Left lung (tissue), 10 donors: ENCODE data around the gene HEG1. TPM values are rescaled to one million over a fixed set of nuclear protein-coding genes. Genes with fewer than 3 reads are reported as not detected.
A peak's percentile ranks its signal among the peaks of the same experiment; 100 is the strongest.

Experiments used
- ATAC-seq: fragments of 200-7000 bp; cut with Tn5 transposase; one replicate; pipeline ENCODE4 v1.9.1; 2020; ENCODE audit warnings: moderate library complexity
- DNase-seq, 4 donors: peaks; one replicate each; pipeline ENCODE4 v3.0.0-alpha.2; 2013 to 2020
- H3K27ac ChIP-seq, 2 donors: fragments of 200-600 bp; sonication (generic) in 1 of 2; one replicate each; pipeline versions ENCODE4 v1.5.0 to v1.8.0; 2020 to 2021
- H3K27me3 ChIP-seq, 2 donors: fragments of 200-600 bp; sonication (generic) in 1 of 2; one replicate each; pipeline versions ENCODE4 v1.5.0 to v1.8.0; 2020 to 2021
- H3K36me3 ChIP-seq, 2 donors: fragments of 200-600 bp; sonication (generic) in 1 of 2; one replicate each; pipeline versions ENCODE4 v1.5.0 to v1.8.0; 2020 to 2021
- H3K4me1 ChIP-seq, 2 donors: fragments of 200-600 bp; one replicate each; pipeline ENCODE4 v1.8.0; 2021
- H3K4me3 ChIP-seq, 2 donors: fragments of 200-600 bp; sonication (generic) in 1 of 2; one replicate each; pipeline versions ENCODE4 v1.5.0 to v1.8.0; 2020 to 2021; ENCODE audit warnings: mild to moderate bottlenecking in 1 of 2
- H3K9me3 ChIP-seq, 2 donors: fragments of 200-600 bp; sonication (generic) in 1 of 2; one replicate each; pipeline versions ENCODE4 v1.5.0 to v1.8.0; 2020 to 2021
- CTCF ChIP-seq, 2 donors: fragments of 200-600 bp; sonication (generic) in 1 of 2; IDR thresholded peaks; one replicate each; pipeline versions ENCODE4 v1.5.0 to v1.8.0; 2021; ENCODE audit warnings: antibody characterized with exemption in 2 of 2
- intact Hi-C, 2 donors: fragments of 100-400 bp; cut with DNase I; formaldehyde crosslinking; loops; one replicate each; pipeline versions ENCODE4 v1.11.2 to v1.14.2; 2022
- polyA plus RNA-seq, 6 donors: library from polyadenylated mRNA; unstranded; fragments of 120-200 nt; gene quantifications; one replicate each; pipeline ENCODE4 v1.2.1, GENCODE V29; 2013; ENCODE audit not compliant: insufficient read length in 6 of 6
- total RNA-seq, 2 donors: library from RNA; stranded (reverse); fragmentation: NEBNext Ultra II Directional; extraction: Animal tissue kit (Norgen Biotek cat#: 25700); gene quantifications; one replicate each; pipeline ENCODE4 v1.2.1, GENCODE V29; 2021
- donor health status: DM: no; HTN: yes; CAD: no.
- donor health status: DM: no; HTN: no; CAD: no.

The HEG1 gene
- total and polyA plus RNA-seq, 8 donors: 43.8 to 132 (median 58.2) TPM

- no peak overlapping the region for H3K27ac ChIP-seq
- no peak for DNase-seq
- TF ChIP-seq CTCF (IDR thresholded peaks at IDR 0.05): no peak
- no peak overlapping the region for H3K4me3 ChIP-seq
- intact Hi-C loops: no loop called here
- H3K9me3 ChIP-seq: no peaks in the 10 kb centered on the region
- no peak for ATAC-seq
- no peaks in the 10 kb centered on the region for H3K36me3 ChIP-seq
- no peaks in the 10 kb centered on the region for H3K27me3 ChIP-seq
- H3K4me1 ChIP-seq: no peaks in the 10 kb centered on the region
These were observed 47.6 kb upstream of the HEG1 start for GRCh38 chr3:125103406-125103805.

DNA sequence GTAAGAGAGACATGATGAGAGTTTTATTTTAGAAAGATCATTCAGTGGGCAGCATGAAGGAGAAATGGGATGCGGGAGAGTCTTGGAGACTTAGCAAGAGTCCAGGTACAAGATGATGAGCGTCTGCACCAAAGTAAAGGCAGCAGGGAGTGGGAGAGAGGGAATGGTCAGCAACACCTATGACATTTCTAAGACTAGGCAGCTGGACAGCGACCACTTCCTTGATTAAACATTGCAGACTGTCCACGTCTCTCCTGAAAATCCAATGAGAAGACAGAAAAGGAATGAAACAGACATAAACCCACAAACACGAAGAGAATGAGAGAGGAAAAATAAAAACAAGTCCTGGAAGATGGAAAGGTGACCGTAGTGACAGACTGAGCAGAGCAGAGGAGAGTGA is 46.7 kb upstream of the HEG1 start:
- no peaks in the 10 kb centered on the region for H3K9me3 ChIP-seq
- H3K4me1 ChIP-seq: no peaks in the 10 kb centered on the region
- ATAC-seq (no peak), DNase-seq (no peak)
- no peak for TF ChIP-seq CTCF (IDR thresholded peaks at IDR 0.05)
- no peak overlapping the region for H3K27ac ChIP-seq
- no peaks in the 10 kb centered on the region for H3K36me3 ChIP-seq
- no peak overlapping the region for H3K4me3 ChIP-seq
- H3K27me3 ChIP-seq: no peaks in the 10 kb centered on the region
- intact Hi-C loops: no loop called here

DNA sequence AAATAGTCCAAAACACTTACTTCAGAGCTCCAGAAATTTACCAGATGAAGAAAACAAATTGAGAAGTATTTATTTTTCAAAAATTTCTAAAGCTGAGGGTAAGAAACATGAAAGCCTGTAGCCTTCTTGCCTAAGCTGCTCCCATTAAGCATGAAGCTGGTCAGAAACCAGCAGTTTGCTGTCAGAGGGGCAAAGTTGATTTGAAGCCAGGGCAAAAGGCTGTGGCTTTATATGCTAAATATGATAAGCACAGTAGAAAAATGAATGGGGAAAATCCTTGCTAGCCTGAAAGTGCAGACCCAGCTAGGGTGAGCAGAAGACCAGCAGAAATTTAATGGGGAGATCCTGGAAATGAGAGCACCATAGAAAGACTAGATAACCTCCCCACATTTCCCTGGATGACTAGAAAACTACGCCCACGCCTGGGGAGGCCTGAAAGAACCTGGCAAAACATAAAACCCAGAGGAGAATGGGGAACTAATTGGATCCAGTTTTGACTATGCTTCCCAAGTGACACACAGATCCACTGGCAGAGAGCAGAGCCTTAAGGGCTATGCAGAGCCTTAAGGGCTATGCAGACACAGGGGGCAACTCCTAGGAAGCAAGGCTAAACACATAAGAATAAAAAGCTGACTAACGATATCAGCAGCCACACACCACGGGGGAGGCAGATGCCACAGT is 43.0 kb upstream of the HEG1 start:
- no peak for TF ChIP-seq CTCF (IDR thresholded peaks at IDR 0.05)
- no peaks in the 10 kb centered on the region for H3K36me3 ChIP-seq
- no peaks in the 10 kb centered on the region for H3K9me3 ChIP-seq
- DNase-seq (no peak), ATAC-seq (no peak)
- H3K27ac ChIP-seq: no peak overlapping the region
- intact Hi-C loops: no loop called here
- H3K4me1 ChIP-seq: no peaks in the 10 kb centered on the region
- no peak overlapping the region for H3K4me3 ChIP-seq
- no peaks in the 10 kb centered on the region for H3K27me3 ChIP-seq

DNA sequence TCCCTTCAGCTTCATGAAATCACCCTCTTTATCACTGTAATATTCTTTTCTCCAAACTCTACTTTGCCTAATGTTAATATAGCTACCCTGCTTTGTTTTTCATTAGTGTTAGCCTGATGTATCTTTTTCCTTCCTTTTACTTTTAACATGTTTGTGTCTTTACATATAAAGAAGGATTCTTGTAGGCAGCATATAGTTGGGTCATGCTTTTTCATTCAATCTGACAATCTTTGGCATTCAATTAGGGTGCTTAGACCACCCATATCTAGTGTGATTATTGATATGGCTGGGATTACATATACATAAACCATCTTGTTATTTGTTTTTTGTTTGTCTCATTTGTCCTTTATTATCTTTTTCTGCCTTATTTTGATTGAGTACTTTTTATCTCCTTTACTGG is 34.9 kb upstream of the HEG1 start:
- H3K27me3 ChIP-seq: no peaks in the 10 kb centered on the region
- no peaks in the 10 kb centered on the region for H3K4me1 ChIP-seq
- H3K36me3 ChIP-seq: no peaks in the 10 kb centered on the region
- no peak for TF ChIP-seq CTCF (IDR thresholded peaks at IDR 0.05)
- no peak for ATAC-seq
- intact Hi-C loops: no loop called here
- DNase-seq: no peak
- H3K27ac ChIP-seq: no peak overlapping the region
- H3K9me3 ChIP-seq: no peaks in the 10 kb centered on the region
- H3K4me3 ChIP-seq: no peak overlapping the region

DNA sequence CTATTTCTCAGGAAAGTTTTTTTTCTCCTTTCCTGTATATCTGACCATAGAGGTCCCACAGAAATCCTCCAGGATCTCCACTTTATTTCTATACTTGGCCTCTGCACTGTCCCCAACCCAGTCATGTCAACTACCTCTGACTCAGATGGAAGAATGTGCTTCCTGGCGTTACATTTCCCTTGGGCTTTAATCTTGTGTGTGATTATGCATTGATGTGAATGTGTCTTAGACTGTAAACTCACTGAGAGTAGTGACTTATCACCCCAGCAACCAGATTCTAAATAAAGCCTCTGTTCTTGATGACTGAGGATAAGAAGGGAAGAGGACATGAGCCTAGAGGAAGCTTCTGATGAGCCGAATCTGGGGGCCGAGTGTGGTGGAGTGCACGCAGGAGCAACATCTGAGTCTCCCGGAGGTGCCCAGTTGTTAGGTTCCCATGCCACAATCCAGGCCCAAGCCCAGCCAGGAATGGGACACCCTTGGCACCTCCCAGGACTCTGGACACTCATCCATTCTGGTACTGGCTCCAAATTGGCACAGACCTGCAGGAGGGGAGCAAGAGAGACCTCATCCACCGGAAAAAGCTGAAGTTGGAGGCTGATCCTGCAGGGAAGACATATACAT is 32.1 kb upstream of the HEG1 start:
- no peaks in the 10 kb centered on the region for H3K9me3 ChIP-seq

More for the DNA sequence above, 32.1 kb upstream of the HEG1 start:
- Histone ChIP-seq H3K4me1 (no peaks in the 10 kb centered on the region), H3K27ac (peak overlapping the region in 1 of 2 donors; percentile 24), H3K27me3 (no peaks in the 10 kb centered on the region), H3K4me3 (no peak overlapping the region), H3K36me3 (no peaks in the 10 kb centered on the region)
- TF ChIP-seq CTCF (IDR thresholded peaks at IDR 0.05): no peak
- ATAC-seq: no peak
- intact Hi-C loops: no loop called here
- no peak for DNase-seq
